ENCODE measurements around the gene GLI2. TPM values are rescaled to one million over a fixed set of nuclear protein-coding genes. Genes with fewer than 3 reads are reported as not detected.

GLI2 gene
- total RNA-seq, 1 donor = 22.5 TPM

- no peak overlapping the region for H3K4me3 ChIP-seq (ENCODE audit: low read depth, low read length)
- no peak for TF ChIP-seq CTCF (IDR thresholded peaks at IDR 0.05; ENCODE audit: insufficient read depth, low read depth, low read length)
- no peak for DNase-seq (ENCODE audit: low read depth)
These were observed 48.3 kb downstream of the GLI2 start for GRCh38 chr2:120783969-120784372.

Data from fibroblast of villous mesenchyme (primary cell).